ENCODE results near the gene PTH1R.

DNA sequence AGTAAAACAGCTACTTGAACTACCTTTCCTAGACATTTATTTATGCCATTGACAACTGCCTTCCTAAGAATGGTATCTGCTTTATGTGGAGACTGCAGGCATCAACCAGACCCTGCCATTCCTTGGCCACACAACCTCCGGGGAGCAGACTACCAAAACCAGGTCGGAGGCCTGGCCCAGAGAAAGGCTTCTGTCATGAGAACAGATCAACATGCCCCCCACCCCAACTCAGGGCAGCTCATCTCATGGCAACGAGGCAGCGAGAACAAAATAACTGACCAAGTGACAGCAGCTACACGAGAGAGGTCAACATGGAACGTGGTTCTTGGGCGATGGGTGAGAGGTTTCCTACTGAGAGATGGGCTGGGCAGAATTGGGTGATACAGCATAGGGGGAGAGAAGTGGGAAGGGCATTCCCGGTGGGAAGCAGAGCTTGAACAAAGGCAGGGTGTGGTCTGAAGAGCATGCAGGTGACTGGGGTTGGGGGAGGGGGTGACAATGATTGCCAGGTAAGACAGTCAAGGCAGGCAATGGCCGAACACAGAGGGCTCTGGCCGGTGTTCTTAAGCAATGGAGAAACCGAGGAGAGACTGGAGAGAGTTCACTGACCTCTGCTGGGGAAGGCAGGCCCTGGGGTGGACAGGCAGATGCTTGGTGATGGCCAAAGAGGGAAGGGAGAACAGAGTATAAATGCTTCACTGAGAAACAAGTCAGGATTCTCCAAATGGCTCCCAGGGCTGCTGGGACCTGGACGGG is 65.1 kb downstream of the PTH1R start:
- TF ChIP-seq YY1 (IDR thresholded peaks at IDR 0.05; ENCODE audit: insufficient read depth, insufficient read length) (no peak), SUZ12 (IDR thresholded peaks at IDR 0.05; ENCODE audit: extremely low read depth, insufficient read depth, insufficient read length) (no peak), ZNF274 (IDR thresholded peaks at IDR 0.05; ENCODE audit: low read depth, low read length) (no peak)
